HG02970 (cell line): ENCODE data around the gene SNRPA.
"Not testable (repeated sequence)": the region's sequence is repeated elsewhere in the genome, so short reads cannot be mapped to it uniquely, and the experiment has no call there.

ENCODE experiments used
- ATAC-seq: cut with Tn5 transposase; IDR thresholded peaks from one replicate; pipeline ENCODE4 v1.9.1; 2021; ENCODE audit warnings: mild to moderate bottlenecking, moderate library complexity, moderate number of reproducible peaks; ENCODE audit not compliant: unreplicated experiment, low FRiP score

SNRPA gene

GRCh38 chr19:40810160-40810559 is 59.2 kb downstream of the SNRPA start:
- ATAC-seq = no peak

- peak; percentile 58 for ATAC-seq
Observed at GRCh38 chr19:40810649-40811408, 59.8 kb downstream of the SNRPA start.

- ATAC-seq = no peak
Observed at GRCh38 chr19:40811478-40812341, 60.7 kb downstream of the SNRPA start.

- not testable (repeated sequence) for ATAC-seq
Observed at GRCh38 chr19:40812571-40812970, 61.6 kb downstream of the SNRPA start.

- no peak for ATAC-seq
Observed at GRCh38 chr19:40813182-40813581, 62.2 kb downstream of the SNRPA start.
